HCT116 (cell line): ENCODE results near the gene CAP2. TPM values are rescaled to one million over a fixed set of nuclear protein-coding genes. Genes with fewer than 3 reads are reported as not detected.

Experiments
- ATAC-seq: fragments of 200-7000 bp; cut with Tn5 transposase; 2 replicates; pipeline ENCODE4 v1.9.1; 2020; ENCODE audit warnings: mild to moderate bottlenecking, moderate library complexity
- BruUV-seq: library from RNA; stranded (reverse); fragments of 400-500 nt; replicated peaks from 2 replicates; lab custom pipeline; 2021; lab: Mats Ljungman, UMichigan
- CTCF ChIA-PET: fragments of 300-600 bp; sonication (Branson Sonifier 250); formaldehyde crosslinking; loops from one replicate; lab custom pipeline; 2021; ENCODE audit warnings: antibody characterized with exemption; lab: Charles Lee
- POLR2A ChIA-PET: fragments of 300-600, 350-600 bp; sonication (Branson Sonifier 250); formaldehyde crosslinking; loops from one replicate; lab custom pipeline; 2021; ENCODE audit warnings: antibody characterized with exemption; lab: Charles Lee
- RAD21 ChIA-PET, 2 experiments: fragments of 300-600 bp; sonication (Branson Sonifier 250); formaldehyde crosslinking; loops; one replicate each; lab custom pipeline; 2023; ENCODE audit warnings: low total read pairs in 2 of 2; ENCODE audit not compliant: uncharacterized antibody in 2 of 2, unreplicated experiment in 2 of 2, low non-redundant PET in 1 of 2; lab: Charles Lee
- DNase-seq: peaks from one replicate; pipeline ENCODE4 v3.0.0-alpha.2; 2010; ENCODE audit warnings: low read depth, low spot score
- H2AFZ ChIP-seq: fragments of 200-600 bp; shearing (Covaris generic), sonication (generic); 2 replicates; pipeline ENCODE4 v1.6.1; 2017; ENCODE audit warnings: low read depth, mixed run types, mixed read lengths, antibody characterized with exemption, low read length; ENCODE audit not compliant: poor library complexity, severe bottlenecking
- H3K27ac ChIP-seq: 2 replicates; pipeline ENCODE4 v1.5.1; 2012; ENCODE audit warnings: low read depth, low read length
- H3K27me3 ChIP-seq: fragments of 200-600 bp; sonication (generic); 2 replicates; pipeline ENCODE4 v1.6.1; 2016; ENCODE audit warnings: mixed run types, low read length, mixed read lengths; ENCODE audit not compliant: insufficient read depth
- H3K36me3 ChIP-seq, 2 experiments: fragments of 200-500 bp in 1 of 2; fragments of 200-600 bp in 1 of 2; sonication (Bioruptor generic) in 1 of 2; sonication (generic) in 1 of 2; 2 replicates each; pipeline versions ENCODE4 v1.5.1 to v1.6.1; 2014 to 2016; ENCODE audit warnings: low read length in 2 of 2, inconsistent platforms in 1 of 2, mixed read lengths in 1 of 2, mixed run types in 1 of 2; ENCODE audit not compliant: insufficient read depth in 2 of 2, control insufficient read depth in 1 of 2
- H3K4me1 ChIP-seq, 2 experiments: fragments of 200-600 bp in 1 of 2; sonication (generic) in 1 of 2; 2 replicates each; pipeline versions ENCODE4 v1.5.1 to v1.6.1; 2012 to 2017; ENCODE audit warnings: low read length in 2 of 2, inconsistent platforms in 1 of 2, mild to moderate bottlenecking in 1 of 2, mixed read lengths in 1 of 2, mixed run types in 1 of 2, moderate library complexity in 1 of 2; ENCODE audit not compliant: insufficient read depth in 2 of 2, control insufficient read depth in 1 of 2
- H3K4me2 ChIP-seq: fragments of 200-600 bp; sonication (generic); 2 replicates; pipeline ENCODE4 v1.6.1; 2017; ENCODE audit warnings: mixed run types, low read length, mixed read lengths
- H3K4me3 ChIP-seq, 2 experiments: fragments of 200-600 bp in 1 of 2; sonication (generic) in 1 of 2; replicated peaks in 1 of 2; 2 replicates each; pipeline ENCODE4 v1.5.1; 2011 to 2016; ENCODE audit warnings: low read length in 2 of 2, control low read depth in 1 of 2, low read depth in 1 of 2, mild to moderate bottlenecking in 1 of 2, mixed read lengths in 1 of 2, mixed run types in 1 of 2
- H3K79me2 ChIP-seq: fragments of 200-600 bp; sonication (generic); 2 replicates; pipeline ENCODE4 v1.6.1; 2017; ENCODE audit warnings: mild to moderate bottlenecking, mixed run types, low read length, moderate library complexity, mixed read lengths; ENCODE audit not compliant: insufficient read depth
- H3K9ac ChIP-seq: fragments of 200-600 bp; sonication (generic); 2 replicates; pipeline ENCODE4 v1.6.1; 2016; ENCODE audit warnings: low read length, mixed read lengths
- H3K9me2 ChIP-seq: fragments of 200-600 bp; sonication (generic), shearing (Covaris generic); 2 replicates; pipeline ENCODE4 v1.6.1; 2017; ENCODE audit warnings: mixed run types, mild to moderate bottlenecking, moderate library complexity; ENCODE audit not compliant: insufficient read depth
- H3K9me3 ChIP-seq, 2 experiments: fragments of 200-500 bp in 1 of 2; fragments of 200-600 bp in 1 of 2; sonication (Bioruptor generic) in 1 of 2; sonication (generic) in 1 of 2; 2 replicates each; pipeline ENCODE4 v1.6.1; 2014 to 2017; ENCODE audit warnings: low read length in 2 of 2, mixed read lengths in 2 of 2, inconsistent platforms in 1 of 2, low read depth in 1 of 2, mild to moderate bottlenecking in 1 of 2, mixed run types in 1 of 2, moderate library complexity in 1 of 2; ENCODE audit not compliant: control insufficient read depth in 1 of 2, insufficient read depth in 1 of 2
- H4K20me1 ChIP-seq: fragments of 200-600 bp; sonication (generic), shearing (Covaris generic); 2 replicates; pipeline ENCODE4 v1.6.1; 2017; ENCODE audit warnings: mixed run types, mild to moderate bottlenecking, moderate library complexity; ENCODE audit not compliant: insufficient read depth
- CBX3 ChIP-seq: IDR thresholded peaks from 2 replicates; pipeline ENCODE4 v1.6.1; 2012; ENCODE audit warnings: low read depth
- CEBPB ChIP-seq: IDR thresholded peaks from 2 replicates; pipeline ENCODE4 v1.6.1; 2012; ENCODE audit warnings: low read depth
- CTCF ChIP-seq, 3 experiments: fragments of 200-600 bp in 1 of 3; sonication (generic) in 1 of 3; IDR thresholded peaks in 2 of 3; conservative IDR thresholded peaks in 1 of 3; 2 replicates each; pipeline ENCODE4 v1.5.1; 2012 to 2017; ENCODE audit warnings: low read depth in 2 of 3, low read length in 2 of 3, antibody characterized with exemption in 1 of 3, borderline replicate concordance in 1 of 3, control low read depth in 1 of 3, mild to moderate bottlenecking in 1 of 3, mixed read lengths in 1 of 3, mixed run types in 1 of 3, moderate library complexity in 1 of 3; ENCODE audit not compliant: insufficient read depth in 1 of 3
- EGR1 ChIP-seq: IDR thresholded peaks from 2 replicates; pipeline ENCODE4 v1.6.1; 2012; ENCODE audit warnings: low read depth
- EZH2 ChIP-seq: fragments of 200-600 bp; sonication (generic); IDR thresholded peaks from 2 replicates; pipeline ENCODE4 v1.6.1; 2017; ENCODE audit warnings: antibody characterized with exemption, mixed run types
- FOSL1 ChIP-seq: IDR thresholded peaks from 2 replicates; pipeline ENCODE4 v1.6.1; 2012; ENCODE audit warnings: low read depth
- JUND ChIP-seq: IDR thresholded peaks from 2 replicates; pipeline ENCODE4 v1.6.1; 2012
- MAX ChIP-seq: IDR thresholded peaks from 2 replicates; pipeline ENCODE4 v1.6.1; 2012
- POLR2A ChIP-seq: IDR thresholded peaks from 2 replicates; pipeline ENCODE4 v1.7.0; 2011; ENCODE audit warnings: borderline replicate concordance; ENCODE audit not compliant: insufficient read depth, insufficient read length; ENCODE audit errors: extremely low read depth
- POLR2AphosphoS5 ChIP-seq: IDR thresholded peaks from 2 replicates; pipeline ENCODE4 v1.6.1; 2011; ENCODE audit warnings: mild to moderate bottlenecking, low read depth, low read length, moderate library complexity
- RAD21 ChIP-seq: IDR thresholded peaks from 2 replicates; pipeline ENCODE4 v1.6.1; 2012; ENCODE audit warnings: low read depth, mild to moderate bottlenecking
- SIN3A ChIP-seq: IDR thresholded peaks from 2 replicates; pipeline ENCODE4 v1.6.1; 2012; ENCODE audit warnings: low read depth
- SP1 ChIP-seq: IDR thresholded peaks from 2 replicates; pipeline ENCODE4 v1.6.1; 2012; ENCODE audit warnings: low read depth
- SRF ChIP-seq: IDR thresholded peaks from 2 replicates; pipeline ENCODE4 v1.6.1; 2012; ENCODE audit warnings: low read depth
- TCF7L2 ChIP-seq: IDR thresholded peaks from 2 replicates; pipeline ENCODE4 v1.7.0; 2011; ENCODE audit warnings: borderline replicate concordance, inconsistent platforms; ENCODE audit not compliant: insufficient read depth, insufficient read length; ENCODE audit errors: extremely low read depth
- YY1 ChIP-seq: IDR thresholded peaks from 2 replicates; pipeline ENCODE4 v1.6.1; 2011; ENCODE audit warnings: low read length, low read depth, moderate library complexity, mild to moderate bottlenecking; ENCODE audit not compliant: insufficient replicate concordance; ENCODE audit errors: extremely low read depth
- ZFX ChIP-seq: fragments of 450-650 bp; IDR thresholded peaks from 2 replicates; pipeline ENCODE4 v1.6.1; 2017
- ZNF274 ChIP-seq: fragments of 200-500 bp; sonication (Bioruptor generic); IDR thresholded peaks from 2 replicates; pipeline ENCODE4 v1.6.1; 2014; ENCODE audit warnings: mild to moderate bottlenecking, low read depth, low read length, inconsistent platforms
- intact Hi-C: fragments of 100-400 bp; cut with micrococcal nuclease; formaldehyde crosslinking; loops from 2 replicates; pipeline ENCODE4 v1.10.0; 2022
- total RNA-seq: library from RNA; stranded (reverse); gene quantifications from one replicate; pipeline ENCODE4 v1.2.1, GENCODE V29; 2021; ENCODE audit not compliant: unreplicated experiment
- TF ChIP-seq, protein P1 (sequence below): IDR thresholded peaks from 2 replicates; pipeline ENCODE4 v1.6.1; 2012
- TF ChIP-seq, protein P2 (sequence below): IDR thresholded peaks from 2 replicates; pipeline ENCODE4 v1.6.1; 2012; ENCODE audit warnings: low read depth

The CAP2 gene
- total RNA-seq, 1 experiment from 2014 or later = 3.8 TPM

GRCh38 chr6:17519120-17519519 lies 125.7 kb downstream of the CAP2 start:
- RAD21 ChIA-PET = no interaction called here
- ATAC-seq = no peak
- H3K9me2 ChIP-seq = no peaks in the 10 kb centered on the region

More at GRCh38 chr6:17519120-17519519, 125.7 kb downstream of the CAP2 start:
- ChIA-PET POLR2A (interaction anchor here (0.6 kb wide), 1 partner anchor 216 kb away, joined by 3 read pairs; no protein-coding TSS in a partner anchor), CTCF (no interaction called here)
- Histone ChIP-seq H3K27ac (no peak overlapping the region), H3K27me3 (no peaks in the 10 kb centered on the region), H3K36me3 (no peaks in the 10 kb centered on the region), H3K4me1 (no peaks in the 10 kb centered on the region), H3K9ac (no peak overlapping the region), H2AFZ (no peak overlapping the region), H3K79me2 (no peaks in the 10 kb centered on the region), H3K4me3 (no peak overlapping the region), H3K4me2 (no peak overlapping the region)
- intact Hi-C loops = no loop called here
- no peak for DNase-seq
- BruUV-seq = no TSS peak
- TF ChIP-seq CTCF (IDR thresholded peaks at IDR 0.05 in 2 of 3, conservative IDR thresholded peaks at IDR 0.05 in 1 of 3; ENCODE audit: borderline replicate concordance in 1 of 3, insufficient read depth in 1 of 3, low read depth in 2 of 3, low read length in 2 of 3) (no peak), MAX (no peak), POLR2AphosphoS5 (no peak), EZH2 (no peak), FOSL1 (no peak), ZFX (no peak), CBX3 (no peak), POLR2A (no peak), RAD21 (no peak), JUND (no peak), YY1 (no peak), ZNF274 (no peak), TCF7L2 (no peak), SRF (no peak), SP1 (no peak), CEBPB (no peak), SIN3A (no peak), EGR1 (no peak)
- TF ChIP-seq, protein P1, sequence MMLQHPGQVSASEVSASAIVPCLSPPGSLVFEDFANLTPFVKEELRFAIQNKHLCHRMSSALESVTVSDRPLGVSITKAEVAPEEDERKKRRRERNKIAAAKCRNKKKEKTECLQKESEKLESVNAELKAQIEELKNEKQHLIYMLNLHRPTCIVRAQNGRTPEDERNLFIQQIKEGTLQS = no peak
- TF ChIP-seq, protein P2, sequence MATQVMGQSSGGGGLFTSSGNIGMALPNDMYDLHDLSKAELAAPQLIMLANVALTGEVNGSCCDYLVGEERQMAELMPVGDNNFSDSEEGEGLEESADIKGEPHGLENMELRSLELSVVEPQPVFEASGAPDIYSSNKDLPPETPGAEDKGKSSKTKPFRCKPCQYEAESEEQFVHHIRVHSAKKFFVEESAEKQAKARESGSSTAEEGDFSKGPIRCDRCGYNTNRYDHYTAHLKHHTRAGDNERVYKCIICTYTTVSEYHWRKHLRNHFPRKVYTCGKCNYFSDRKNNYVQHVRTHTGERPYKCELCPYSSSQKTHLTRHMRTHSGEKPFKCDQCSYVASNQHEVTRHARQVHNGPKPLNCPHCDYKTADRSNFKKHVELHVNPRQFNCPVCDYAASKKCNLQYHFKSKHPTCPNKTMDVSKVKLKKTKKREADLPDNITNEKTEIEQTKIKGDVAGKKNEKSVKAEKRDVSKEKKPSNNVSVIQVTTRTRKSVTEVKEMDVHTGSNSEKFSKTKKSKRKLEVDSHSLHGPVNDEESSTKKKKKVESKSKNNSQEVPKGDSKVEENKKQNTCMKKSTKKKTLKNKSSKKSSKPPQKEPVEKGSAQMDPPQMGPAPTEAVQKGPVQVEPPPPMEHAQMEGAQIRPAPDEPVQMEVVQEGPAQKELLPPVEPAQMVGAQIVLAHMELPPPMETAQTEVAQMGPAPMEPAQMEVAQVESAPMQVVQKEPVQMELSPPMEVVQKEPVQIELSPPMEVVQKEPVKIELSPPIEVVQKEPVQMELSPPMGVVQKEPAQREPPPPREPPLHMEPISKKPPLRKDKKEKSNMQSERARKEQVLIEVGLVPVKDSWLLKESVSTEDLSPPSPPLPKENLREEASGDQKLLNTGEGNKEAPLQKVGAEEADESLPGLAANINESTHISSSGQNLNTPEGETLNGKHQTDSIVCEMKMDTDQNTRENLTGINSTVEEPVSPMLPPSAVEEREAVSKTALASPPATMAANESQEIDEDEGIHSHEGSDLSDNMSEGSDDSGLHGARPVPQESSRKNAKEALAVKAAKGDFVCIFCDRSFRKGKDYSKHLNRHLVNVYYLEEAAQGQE = no peak
- TF ChIP-seq, all 23 proteins: peak for 0
- no peaks in the 10 kb centered on the region for H3K9me3 ChIP-seq
- no peaks in the 10 kb centered on the region for H4K20me1 ChIP-seq
